22Rv1 (cell line): ENCODE results near the gene MAST2.

Experiments
- H3K27ac ChIP-seq: fragments of 450-650 bp; 2 replicates; pipeline ENCODE4 v1.5.1; 2017
- ZFX ChIP-seq: fragments of 450-650 bp; IDR thresholded peaks from 2 replicates; pipeline ENCODE4 v1.6.1; 2017; ENCODE audit warnings: antibody characterized with exemption, borderline replicate concordance
- TF ChIP-seq, protein P1 (sequence below): fragments of 450-650 bp; IDR thresholded peaks from 2 replicates; pipeline ENCODE4 v1.5.1; 2017; ENCODE audit warnings: mild to moderate bottlenecking

Gene MAST2

DNA sequence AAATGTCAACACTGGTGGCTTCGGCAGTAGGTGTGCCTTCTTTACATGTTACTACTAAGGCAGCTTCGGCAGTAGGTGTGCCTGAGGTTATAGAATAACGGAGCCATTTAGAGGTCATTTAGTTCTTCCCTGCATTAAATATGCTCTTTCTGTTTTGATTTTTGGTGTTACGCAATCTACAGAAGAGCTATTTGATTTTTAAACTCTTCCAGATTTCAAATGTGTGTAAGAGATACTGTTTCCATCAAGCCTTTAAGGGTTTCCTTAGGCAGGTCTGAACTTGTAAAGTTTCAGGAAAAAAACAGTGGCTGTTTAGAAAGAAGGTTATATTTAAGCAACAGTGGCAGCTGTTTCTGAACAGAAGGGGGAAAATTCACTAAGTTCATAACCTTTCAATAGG, 274.2 kb downstream of the MAST2 start:
- H3K27ac ChIP-seq: no peak overlapping the region
- TF ChIP-seq ZFX: no peak
- TF ChIP-seq, protein P1, sequence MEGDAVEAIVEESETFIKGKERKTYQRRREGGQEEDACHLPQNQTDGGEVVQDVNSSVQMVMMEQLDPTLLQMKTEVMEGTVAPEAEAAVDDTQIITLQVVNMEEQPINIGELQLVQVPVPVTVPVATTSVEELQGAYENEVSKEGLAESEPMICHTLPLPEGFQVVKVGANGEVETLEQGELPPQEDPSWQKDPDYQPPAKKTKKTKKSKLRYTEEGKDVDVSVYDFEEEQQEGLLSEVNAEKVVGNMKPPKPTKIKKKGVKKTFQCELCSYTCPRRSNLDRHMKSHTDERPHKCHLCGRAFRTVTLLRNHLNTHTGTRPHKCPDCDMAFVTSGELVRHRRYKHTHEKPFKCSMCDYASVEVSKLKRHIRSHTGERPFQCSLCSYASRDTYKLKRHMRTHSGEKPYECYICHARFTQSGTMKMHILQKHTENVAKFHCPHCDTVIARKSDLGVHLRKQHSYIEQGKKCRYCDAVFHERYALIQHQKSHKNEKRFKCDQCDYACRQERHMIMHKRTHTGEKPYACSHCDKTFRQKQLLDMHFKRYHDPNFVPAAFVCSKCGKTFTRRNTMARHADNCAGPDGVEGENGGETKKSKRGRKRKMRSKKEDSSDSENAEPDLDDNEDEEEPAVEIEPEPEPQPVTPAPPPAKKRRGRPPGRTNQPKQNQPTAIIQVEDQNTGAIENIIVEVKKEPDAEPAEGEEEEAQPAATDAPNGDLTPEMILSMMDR: no peak

DNA sequence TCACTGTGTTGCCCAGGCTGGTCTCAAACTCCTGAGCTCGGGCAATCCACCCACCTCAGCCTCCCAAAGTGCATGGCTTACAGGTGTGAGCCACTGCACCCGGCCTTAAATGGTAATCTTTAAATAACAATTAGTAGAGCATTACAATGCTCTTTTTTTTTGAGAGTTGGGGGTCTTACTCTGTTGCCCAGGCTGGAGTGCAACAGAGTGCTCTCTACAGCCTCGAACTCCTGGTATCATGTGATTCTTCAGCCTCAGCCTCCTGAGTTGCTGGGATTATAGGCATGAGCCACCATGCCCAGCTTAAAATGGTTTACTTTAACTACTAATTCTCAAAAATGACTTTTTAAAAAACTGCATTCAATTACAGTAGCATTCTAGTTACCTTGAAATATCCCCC, 276.8 kb downstream of the MAST2 start:
- TF ChIP-seq, protein P1: no peak
- no peak overlapping the region for H3K27ac ChIP-seq

DNA sequence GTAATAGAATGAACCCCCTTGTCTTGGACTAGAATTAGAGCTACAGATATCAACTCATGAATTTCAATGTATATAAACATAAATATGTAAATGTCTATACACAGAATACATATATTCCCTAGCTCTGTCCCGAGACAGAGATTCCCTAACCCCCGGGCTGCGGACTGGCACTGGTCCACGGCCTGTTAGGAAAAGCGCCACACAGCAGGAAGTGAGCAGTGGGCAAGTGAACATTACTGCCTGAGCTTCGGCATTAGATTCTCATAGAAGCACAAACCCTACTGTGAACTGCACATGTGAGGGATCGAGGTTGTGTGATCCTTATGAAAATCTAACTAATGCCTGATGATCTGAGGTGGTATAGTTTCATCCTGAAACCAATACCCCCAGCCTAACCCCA, 277.8 kb downstream of the MAST2 start:
- TF ChIP-seq ZFX: no peak
- H3K27ac ChIP-seq: no peak overlapping the region

DNA sequence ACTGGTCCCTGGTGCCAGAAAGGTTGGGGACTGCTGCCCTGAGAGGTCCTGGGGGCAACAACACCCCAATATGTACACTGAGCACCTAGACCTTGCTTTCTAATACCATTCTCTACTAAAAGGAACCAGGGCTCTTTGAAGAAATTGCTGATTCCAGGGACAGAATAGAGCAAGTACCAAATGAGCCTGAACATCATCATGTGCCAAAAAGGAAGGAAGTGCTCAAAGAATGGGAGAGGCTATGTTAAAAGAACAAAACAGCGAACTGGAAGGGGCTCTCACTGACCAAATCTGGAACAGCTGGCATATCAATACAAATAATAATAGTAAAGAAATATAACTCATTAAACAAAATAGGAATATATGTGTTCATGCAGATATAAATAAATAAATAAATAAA, 278.2 kb downstream of the MAST2 start:
- no peak overlapping the region for H3K27ac ChIP-seq
- no peak for TF ChIP-seq ZFX
- TF ChIP-seq, protein P1: no peak

DNA sequence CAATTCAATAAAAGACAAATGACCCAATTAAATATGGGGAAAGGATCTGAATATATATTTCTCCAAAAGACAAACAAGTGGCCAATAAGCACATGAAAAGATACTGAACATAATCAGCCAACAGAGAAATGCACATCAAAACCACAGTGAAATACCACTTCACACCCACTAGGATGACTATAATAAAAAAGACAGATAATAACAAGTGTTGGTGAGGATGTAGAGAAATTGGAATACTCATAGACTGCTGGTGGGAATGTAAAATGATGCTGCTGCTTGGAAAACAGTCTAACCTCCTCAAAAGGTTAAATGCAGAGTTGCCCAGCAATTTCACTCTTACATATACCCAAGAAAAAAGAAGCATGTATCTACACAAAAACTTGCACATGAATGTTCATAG, 280.2 kb downstream of the MAST2 start:
- TF ChIP-seq ZFX: no peak
- TF ChIP-seq, protein P1: no peak
- no peak overlapping the region for H3K27ac ChIP-seq

DNA sequence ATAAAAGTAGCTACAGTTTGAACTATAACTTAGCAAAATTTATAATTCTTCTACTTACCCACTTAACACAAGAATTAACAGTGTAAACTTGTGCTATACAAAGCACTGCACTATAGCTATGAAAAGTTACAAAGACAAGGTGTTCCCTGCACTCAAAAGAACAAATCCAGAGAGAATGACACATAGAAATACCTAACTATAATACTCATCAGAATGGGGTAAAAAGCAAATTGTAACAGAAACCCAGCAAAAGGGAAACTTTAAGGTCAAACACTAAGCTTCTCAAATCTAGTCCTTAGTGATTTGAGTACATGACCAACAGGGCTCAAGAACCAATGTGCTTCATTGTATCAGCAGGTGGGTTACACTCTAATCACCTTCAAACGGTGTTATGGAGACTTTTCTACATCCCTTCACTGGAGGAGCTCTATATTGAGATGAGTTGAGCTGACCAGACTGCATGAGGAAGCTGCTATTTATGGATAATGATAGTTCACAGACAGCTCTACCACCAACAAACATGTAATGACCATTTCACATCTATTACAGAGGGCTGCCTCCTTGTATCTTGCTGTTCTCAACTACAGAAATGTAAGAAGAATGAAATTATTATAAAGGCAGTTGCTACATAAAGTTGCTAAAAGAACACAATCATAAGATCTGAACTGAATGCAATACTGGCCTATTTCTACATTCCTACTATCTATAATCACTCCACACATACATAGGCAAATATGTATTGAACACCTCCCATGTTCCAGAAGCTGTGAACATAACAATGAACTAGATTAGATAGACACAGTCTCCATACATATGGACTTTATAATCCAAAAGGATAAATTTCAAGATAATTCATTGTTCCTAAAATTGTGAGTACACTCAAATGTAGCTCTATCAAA, 281.4 kb downstream of the MAST2 start:
- no peak overlapping the region for H3K27ac ChIP-seq
- TF ChIP-seq ZFX: no peak
- TF ChIP-seq, protein P1: no peak
